Measurements from ENCODE around the gene TEPSIN. TPM values are rescaled to one million over a fixed set of nuclear protein-coding genes. Genes with fewer than 3 reads are reported as not detected.

Gene TEPSIN
- total RNA-seq, 1 experiment from 2014 or later, result 38.8 TPM

GRCh38 chr17:81179861-81180260 lies 59.0 kb downstream of the TEPSIN start:
- DNase-seq, result no peak
- peaks cover 0 to 2% of the 10 kb centered on the region in 2 experiments; a peak in 1 of 4 replicates for H3K4me1 Mint-ChIP-seq

More at GRCh38 chr17:81179861-81180260, 59.0 kb downstream of the TEPSIN start:
- no peak for TF ChIP-seq CTCF (conservative IDR thresholded peaks at IDR 0.05)
- Histone ChIP-seq H4K8ac (replicated peaks; ENCODE audit: insufficient read length, low read depth, low read length) (no peak overlapping the region), H3K79me1 (ENCODE audit: insufficient read depth, low read depth, low read length, poor library complexity, severe bottlenecking) (no peaks in the 10 kb centered on the region), H3K9me3 (ENCODE audit: control insufficient read depth, low read depth, low read length) (no peaks in the 10 kb centered on the region), H3K9ac (ENCODE audit: extremely low read depth, insufficient read length, low read length) (no peak overlapping the region), H2BK15ac (ENCODE audit: low read depth, low read length) (no peak overlapping the region), H3K4ac (ENCODE audit: low read depth, low read length) (no peak overlapping the region), H3K18ac (ENCODE audit: insufficient read length, low read depth, low read length) (no peak overlapping the region), H3K79me2 (ENCODE audit: insufficient read depth, low read length) (no peaks in the 10 kb centered on the region), H2BK20ac (ENCODE audit: low read depth, low read length, poor library complexity, severe bottlenecking) (no peak overlapping the region), H3T11ph (ENCODE audit: low read length) (no peak overlapping the region), H3K4me1 (ENCODE audit: insufficient read depth, low read length) (no peaks in the 10 kb centered on the region), H3K14ac (ENCODE audit: insufficient read depth, low read length) (no peak overlapping the region), H3K4me2 (ENCODE audit: insufficient read depth, insufficient read length, low read length) (no peak overlapping the region), H2AFZ (ENCODE audit: low read length) (no peak overlapping the region), H3K23me2 (ENCODE audit: insufficient read length, low read depth, low read length, poor library complexity, severe bottlenecking) (no peaks in the 10 kb centered on the region), H2BK12ac (ENCODE audit: insufficient read length, low read depth, low read length) (no peak overlapping the region), H4K20me1 (ENCODE audit: control insufficient read depth, insufficient read depth, insufficient read length) (no peaks in the 10 kb centered on the region), H4K91ac (ENCODE audit: insufficient read length, low read depth, low read length) (no peak overlapping the region), H2AK5ac (ENCODE audit: insufficient read length, low read length) (no peak overlapping the region), H3K27ac (ENCODE audit: insufficient read length, low read depth, low read length) (no peak overlapping the region), H3K56ac (ENCODE audit: insufficient read length, low read depth, low read length) (no peak overlapping the region), H3K27me3 (ENCODE audit: insufficient read depth, low read length) (no peaks in the 10 kb centered on the region), H2BK120ac (ENCODE audit: low read depth, low read length, poor library complexity, severe bottlenecking) (no peak overlapping the region), H4K5ac (ENCODE audit: insufficient read length, low read depth, low read length) (no peak overlapping the region), H2BK5ac (ENCODE audit: insufficient read length, low read length) (no peak overlapping the region), H3K23ac (ENCODE audit: insufficient read length, low read depth, low read length) (no peak overlapping the region)
- H3K4me3 Mint-ChIP-seq, result no peak overlapping the region
- peaks cover 0 to 4% of the 10 kb centered on the region in 2 experiments; a peak in 2 of 5 replicates for H3K9me3 Mint-ChIP-seq
- WGBS (ENCODE audit: extremely low coverage, insufficient read length, low lambda C conversion rate), result no CpG with 5 or more reads among the region's 12 CpGs
- no peaks in the 10 kb centered on the region for H3K36me3 Mint-ChIP-seq (ENCODE audit: insufficient read depth in 1 of 3, low read depth in 3 of 3)
- H3K27ac Mint-ChIP-seq, result peak overlapping the region in 1 of 3 experiments; percentile 18; a peak in 1 of 7 replicates
- no peaks in the 10 kb centered on the region; the same call in none of the 2 replicates for H3K27me3 Mint-ChIP-seq (ENCODE audit: low read depth)
